Motor neuron (in vitro differentiated cells): Measurements from ENCODE around the gene SLC35A2. TPM values are rescaled to one million over a fixed set of nuclear protein-coding genes. Genes with fewer than 3 reads are reported as not detected.
A peak's percentile ranks its signal among the peaks of the same experiment; 100 is the strongest.
"Not testable (repeated sequence)": the region's sequence is repeated elsewhere in the genome, so short reads cannot be mapped to it uniquely, and the experiment has no call there.

ENCODE experiments used
- ATAC-seq, 8 experiments: fragments of 200-7000 bp; cut with Tn5 transposase; replicated peaks in 6 of 8; 2 replicates each; pipeline ENCODE4 v1.8.0; 2021; ENCODE audit warnings: mild to moderate bottlenecking in 8 of 8, moderate library complexity in 8 of 8
- H3K27ac ChIP-seq, 2 donors: fragments of 250-450 bp; sonication (Bioruptor Pico); 2 replicates each; pipeline ENCODE4 v1.9.0; 2021; ENCODE audit warnings: antibody characterized with exemption in 2 of 2, mild to moderate bottlenecking in 2 of 2, moderate library complexity in 1 of 2
- H3K4me1 ChIP-seq, 2 donors: fragments of 250-450 bp; sonication (Bioruptor Pico); replicated peaks in 1 of 2; 2 replicates each; pipeline ENCODE4 v1.6.1; 2021; ENCODE audit warnings: antibody characterized with exemption in 2 of 2, mild to moderate bottlenecking in 2 of 2, moderate library complexity in 1 of 2
- H3K4me3 ChIP-seq, 5 donors: fragments of 250-450 bp; sonication (Bioruptor Pico); 2 replicates each; pipeline ENCODE4 v1.9.0; 2021; ENCODE audit warnings: antibody characterized with exemption in 5 of 5, mild to moderate bottlenecking in 5 of 5, moderate library complexity in 4 of 5
- WGBS, 10 experiments: fragments of 450-650 bp; shearing (Covaris generic); methylation state at CpG; one replicate each; pipeline ENCODE4 v1.0.0; 2022; 5-methylcytosine and 5-hydroxymethylcytosine counted together
- in situ Hi-C, 9 experiments: fragments of 400-800 bp; cut with MboI; loops; one replicate each; pipeline ENCODE4 v1.15.0; 2021; ENCODE audit warnings: low sequenced_read_pairs in 9 of 9, low pct_unique_long_range_greater_than_20kb in 2 of 9; ENCODE audit not compliant: unreplicated experiment in 9 of 9
- total RNA-seq, 8 experiments: library from RNA; unstranded; fragments of 300-600 nt; gene quantifications; 2 replicates each; pipeline versions ENCODE4 v1.2.3 to v1.2.4, GENCODE V29; 2022

Gene SLC35A2
- total RNA-seq, 8 experiments from 2014 or later: 15.1 to 38.3 (median 23.8) TPM

GRCh38 chrX:48893556-48894348, 17.7 kb downstream of the SLC35A2 start:
- in situ Hi-C loops: no loop called here
- 53 to 100% methylated on average over 3 to 4 of the region's 16 CpGs; no CpG with 5 or more reads in 8 of the 10 experiments for WGBS, 10 experiments
- H3K4me1 ChIP-seq: peaks cover 3 to 7% of the 10 kb centered on the region in 2 donors
- H3K4me3 ChIP-seq: no peak overlapping the region
- no peak overlapping the region for H3K27ac ChIP-seq
- ATAC-seq: no peak

DNA sequence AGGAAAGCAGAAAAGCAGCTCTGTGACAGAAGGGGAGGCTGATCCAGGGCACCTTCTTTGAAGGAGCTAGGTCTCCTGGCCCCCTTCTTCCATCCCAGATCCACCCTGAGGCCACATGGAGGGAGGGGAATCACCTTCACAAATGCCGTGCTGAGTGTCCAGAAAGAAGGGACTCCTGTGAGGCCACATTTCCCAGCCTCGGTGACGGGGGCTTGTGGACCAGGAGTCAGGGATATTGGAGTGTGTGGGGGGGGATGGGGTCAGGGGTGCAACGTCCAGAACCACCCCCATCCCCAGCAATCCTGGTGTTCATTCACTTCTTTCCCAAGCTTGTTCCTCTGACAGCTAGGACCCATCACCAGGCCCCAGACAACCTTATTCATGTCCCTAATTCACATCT, 18.6 kb downstream of the SLC35A2 start:
- H3K4me1 ChIP-seq: peaks cover 3 to 6% of the 10 kb centered on the region in 2 donors
- no peak overlapping the region for H3K27ac ChIP-seq
- ATAC-seq: no peak
- WGBS, 10 experiments: 67% methylated on average over 1 of the region's 4 CpGs; no CpG with 5 or more reads in 9 of the 10 experiments
- no peak overlapping the region for H3K4me3 ChIP-seq
- in situ Hi-C loops: no loop called here

- H3K27ac ChIP-seq: peak overlapping the region; percentile 47 to 62
- peak; percentile 92 to 95 (median 94) for ATAC-seq
- in situ Hi-C loops: no loop called here
- H3K4me3 ChIP-seq: peak overlapping the region; percentile 31 to 43 (median 35)
- 40 to 49% methylated on average over 4 to 7 of the region's 68 CpGs; no CpG with 5 or more reads in 8 of the 10 experiments for WGBS, 10 experiments
- peaks cover 3 to 6% of the 10 kb centered on the region in 2 donors for H3K4me1 ChIP-seq
Observed at GRCh38 chrX:48891402-48892288, 19.8 kb downstream of the SLC35A2 start.

DNA sequence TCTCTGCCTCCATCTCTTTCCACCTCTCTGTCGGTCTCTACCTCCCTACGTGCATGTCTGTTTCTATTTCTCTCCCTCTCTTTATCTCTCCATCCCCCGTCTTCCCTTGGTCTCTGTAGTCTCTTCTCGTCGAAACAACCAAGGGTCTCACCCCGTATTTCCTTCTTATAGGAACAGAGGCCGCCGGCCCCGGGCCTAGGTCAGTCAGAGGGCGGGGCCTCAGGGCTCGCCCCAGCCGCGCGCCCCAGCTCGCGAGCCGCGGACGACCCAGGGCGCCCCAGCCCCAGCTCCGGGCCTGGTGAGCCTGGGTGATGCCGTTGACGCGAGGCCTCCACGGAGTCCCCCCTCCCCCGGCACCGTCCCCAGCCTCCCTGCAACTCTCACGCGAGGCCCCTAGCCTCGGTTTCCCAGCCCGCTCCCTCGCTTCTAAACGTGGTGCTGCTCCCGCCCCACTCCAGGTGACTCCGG, 20.5 kb downstream of the SLC35A2 start:
- WGBS, 10 experiments: 0 to 40% (median 11%) methylated on average over 1 to 7 of the region's 35 CpGs; no CpG with 5 or more reads in 6 of the 10 experiments
- Histone ChIP-seq H3K4me3 (peak overlapping the region; percentile 31 to 43 (median 35)), H3K27ac (peak overlapping the region; percentile 47 to 62), H3K4me1 (peaks cover 0 to 1% of the 10 kb centered on the region in 2 donors)
- ATAC-seq: peak; percentile 22 to 40 (median 30)
- in situ Hi-C loops: no loop called here

- in situ Hi-C loops: no loop called here
- H3K4me1 ChIP-seq: no peaks in the 10 kb centered on the region
- no peak overlapping the region for H3K27ac ChIP-seq
- peak in 1 of 8 experiments; percentile 1 for ATAC-seq
- peak overlapping the region in 4 of 5 donors; percentile 31 to 42 (median 35) for H3K4me3 ChIP-seq
- 13 to 67% (median 33%) methylated on average over 3 to 5 of the region's 15 CpGs; no CpG with 5 or more reads in 6 of the 10 experiments for WGBS, 10 experiments
Observed at GRCh38 chrX:48890296-48890925, 21.0 kb downstream of the SLC35A2 start.

GRCh38 chrX:48886586-48886985, 24.9 kb downstream of the SLC35A2 start:
- 33 to 100% (median 60%) methylated on average over 1 to 3 of the region's 5 CpGs; no CpG with 5 or more reads in 7 of the 10 experiments for WGBS, 10 experiments
- in situ Hi-C loops, H3K27ac ChIP-seq, ATAC-seq, H3K4me3 ChIP-seq, H3K4me1 ChIP-seq: not testable (repeated sequence)

DNA sequence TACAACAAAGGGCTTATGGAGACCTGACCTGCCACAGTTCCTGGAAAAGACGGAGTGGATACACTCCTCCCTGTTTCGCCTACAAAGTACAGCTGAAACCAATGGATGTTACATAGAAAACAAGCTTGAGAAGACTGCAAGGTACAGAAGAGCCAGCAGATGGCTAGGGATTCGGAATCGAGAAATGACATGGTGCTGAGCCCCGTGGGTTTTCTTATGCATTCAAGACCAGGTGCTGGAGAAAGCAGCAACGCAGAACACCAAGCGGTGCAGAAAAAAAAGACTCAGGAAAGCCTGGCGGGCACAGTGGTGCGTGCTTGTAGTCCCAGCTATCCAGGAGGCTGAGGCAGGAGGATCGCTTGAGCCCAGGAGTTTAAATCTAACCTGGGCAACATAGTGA, 27.7 kb downstream of the SLC35A2 start:
- H3K4me3 ChIP-seq: no peak overlapping the region
- peak in 2 of 8 experiments; percentile 23 to 25 for ATAC-seq
- no peak overlapping the region for H3K27ac ChIP-seq
- H3K4me1 ChIP-seq: no peaks in the 10 kb centered on the region
- in situ Hi-C loops: no loop called here
- WGBS, 10 experiments: 20 to 90% (median 63%) methylated on average over 1 to 9 of the region's 10 CpGs; no CpG with 5 or more reads in 3 of the 10 experiments

- in situ Hi-C loops, H3K27ac ChIP-seq, H3K4me1 ChIP-seq, H3K4me3 ChIP-seq: not testable (repeated sequence)
- peak in 2 of 8 experiments; percentile 13 to 53 for ATAC-seq
- WGBS, 10 experiments: 0 to 100% (median 37%) methylated on average over 1 to 3 of the region's 4 CpGs; no CpG with 5 or more reads in 3 of the 10 experiments
Observed at GRCh38 chrX:48876944-48877343, 34.5 kb downstream of the SLC35A2 start.

DNA sequence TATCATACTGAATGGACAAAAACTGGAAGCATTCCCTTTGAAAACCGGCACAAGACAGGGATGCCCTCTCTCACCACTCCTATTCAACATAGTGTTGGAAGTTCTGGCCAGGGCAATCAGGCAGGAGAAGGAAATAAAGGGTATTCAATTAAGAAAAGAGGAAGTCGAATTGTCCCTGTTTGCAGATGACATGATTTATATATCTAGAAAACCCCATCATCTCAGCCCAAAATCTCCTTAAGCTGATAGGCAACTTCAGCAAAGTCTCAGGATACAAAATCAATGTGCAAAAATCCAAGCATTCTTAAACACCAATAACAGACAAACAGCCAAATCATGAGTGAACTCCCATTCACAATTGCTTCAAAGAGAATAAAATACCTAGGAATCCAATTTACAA, 39.4 kb downstream of the SLC35A2 start:
- H3K4me3 ChIP-seq, H3K4me1 ChIP-seq, H3K27ac ChIP-seq, in situ Hi-C loops, ATAC-seq: not testable (repeated sequence)
- WGBS, 10 experiments: no CpG with 5 or more reads among the region's 2 CpGs

- no peak overlapping the region for H3K4me3 ChIP-seq
- WGBS, 10 experiments: 0 to 39% (median 10%) methylated on average over 1 to 4 of the region's 4 CpGs; no CpG with 5 or more reads in 7 of the 10 experiments
- in situ Hi-C loops: no loop called here
- no peaks in the 10 kb centered on the region for H3K4me1 ChIP-seq
- no peak overlapping the region for H3K27ac ChIP-seq
- no peak for ATAC-seq
Observed at GRCh38 chrX:48864210-48864609, 47.2 kb downstream of the SLC35A2 start.

DNA sequence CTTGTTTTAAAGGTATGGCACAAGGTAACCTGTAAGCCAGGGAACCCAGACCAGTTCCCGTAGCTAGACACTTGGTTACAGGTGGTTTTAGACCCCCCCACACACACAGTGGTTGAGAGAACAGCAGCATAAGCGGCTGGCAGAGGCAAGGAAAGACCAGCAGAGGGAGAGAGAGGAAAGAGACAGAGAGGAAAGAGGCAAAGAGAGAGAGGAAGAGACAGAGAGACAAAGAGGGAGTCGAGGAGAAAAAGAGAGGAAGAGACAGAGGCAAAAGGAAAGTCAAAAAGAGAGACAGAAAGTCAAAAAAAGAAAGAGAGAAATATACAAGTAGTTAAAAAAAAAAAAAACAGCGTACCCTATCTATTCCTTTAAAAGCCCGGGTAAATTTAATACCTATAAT, 56.5 kb downstream of the SLC35A2 start:
- in situ Hi-C loops: no loop called here
- no peak overlapping the region for H3K4me3 ChIP-seq
- no peaks in the 10 kb centered on the region for H3K4me1 ChIP-seq
- H3K27ac ChIP-seq: no peak overlapping the region
- 7 to 53% (median 32%) methylated on average over 4 to 5 of the region's 5 CpGs; no CpG with 5 or more reads in 4 of the 10 experiments for WGBS, 10 experiments
- no peak for ATAC-seq

GRCh38 chrX:48854121-48854804, 57.2 kb downstream of the SLC35A2 start:
- H3K4me3 ChIP-seq, H3K27ac ChIP-seq, in situ Hi-C loops, ATAC-seq, H3K4me1 ChIP-seq: not testable (repeated sequence)
- WGBS, 10 experiments: 70 to 100% (median 83%) methylated on average over 1 to 7 of the region's 12 CpGs; no CpG with 5 or more reads in 5 of the 10 experiments
